AG04450 (cell line): Measurements from ENCODE around the gene SCUBE3. TPM values are rescaled to one million over a fixed set of nuclear protein-coding genes. Genes with fewer than 3 reads are reported as not detected.

Source experiments
- CTCF ChIA-PET: fragments of 300-600, 350-600 bp; formaldehyde crosslinking; extraction: SDS; loops from one replicate; lab custom pipeline; 2022; ENCODE audit warnings: antibody characterized with exemption, inconsistent platforms; lab: Charles Lee
- POLR2A ChIA-PET: fragments of 350-600 bp; formaldehyde crosslinking; extraction: SDS; loops from one replicate; lab custom pipeline; 2021; ENCODE audit warnings: antibody characterized with exemption, inconsistent platforms; lab: Yijun Ruan, JAX
- DNase-seq: peaks from one replicate; pipeline ENCODE4 v3.0.0-alpha.2; 2011; ENCODE audit warnings: low read depth, low spot score
- H3K27ac ChIP-seq: one replicate; pipeline ENCODE4 v1.5.1; 2012; ENCODE audit warnings: low read depth, low read length, control low read depth
- H3K27me3 ChIP-seq: one replicate; pipeline ENCODE4 v1.6.0; 2012; ENCODE audit warnings: low read length; ENCODE audit not compliant: control insufficient read depth, insufficient read depth
- H3K4me3 ChIP-seq: 2 replicates; pipeline ENCODE4 v1.5.1; 2011; ENCODE audit warnings: mild to moderate bottlenecking, low read depth, low read length, control low read depth
- H3K9me3 ChIP-seq: 2 replicates; pipeline ENCODE4 v1.5.1; 2012; ENCODE audit warnings: low read length; ENCODE audit not compliant: control insufficient read depth, insufficient read depth
- CTCF ChIP-seq: IDR thresholded peaks from 2 replicates; pipeline ENCODE4 v1.5.1; 2011; ENCODE audit warnings: low read depth, low read length, control low read depth, inconsistent platforms
- polyA plus RNA-seq: library from polyadenylated mRNA; depleted of rRNA; stranded (reverse); fragments of >200 nt; gene quantifications from 2 replicates; pipeline ENCODE4 v1.2.3, GENCODE V29; 2011

The SCUBE3 gene
- polyA plus RNA-seq, 1 experiment = 6.7 TPM

GRCh38 chr6:35240838-35241801, 27.4 kb downstream of the SCUBE3 start:
- TF ChIP-seq CTCF = peak; percentile 97
- CTCF ChIA-PET = interaction anchor here (0.6 to 4.3 kb wide), 53 partner anchors 9 to 403 kb away, joined by 3 to 62 read pairs (median 4); partner anchors contain the start of gene ZNF76
- Histone ChIP-seq H3K9me3 (no peaks in the 10 kb centered on the region; the same call in 1 of the 2 replicates), H3K4me3 (no peak overlapping the region), H3K27ac (no peak overlapping the region), H3K27me3 (no peaks in the 10 kb centered on the region)
- no peak for DNase-seq
- POLR2A ChIA-PET = no interaction called here

DNA sequence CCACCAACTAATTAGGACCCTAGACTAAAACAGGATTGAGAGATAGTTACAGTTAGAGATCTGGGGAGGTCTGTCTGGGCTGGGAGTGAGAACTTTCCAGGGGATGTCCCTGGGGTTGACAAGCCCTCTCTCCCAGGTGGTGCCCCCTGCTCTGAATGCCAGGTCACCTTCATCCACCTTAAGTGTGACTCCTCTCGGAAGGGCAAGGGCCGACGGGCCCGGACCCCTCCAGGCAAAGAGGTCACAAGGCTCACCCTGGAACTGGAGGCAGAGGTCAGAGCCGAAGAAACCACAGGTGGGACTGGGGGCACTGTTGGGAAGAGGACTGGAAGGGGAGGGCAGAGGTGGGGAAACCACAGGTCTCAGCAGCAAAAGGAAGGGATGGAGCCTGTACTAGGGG, 28.7 kb downstream of the SCUBE3 start:
- no peak for TF ChIP-seq CTCF
- Histone ChIP-seq H3K9me3 (no peaks in the 10 kb centered on the region), H3K27ac (no peak overlapping the region), H3K27me3 (no peaks in the 10 kb centered on the region), H3K4me3 (no peak overlapping the region)
- DNase-seq = no peak
- CTCF ChIA-PET = interaction anchor here (1.6 to 4.3 kb wide), 6 partner anchors 12 to 255 kb away, joined by 13 to 62 read pairs (median 47); partner anchors contain the start of gene ZNF76
- POLR2A ChIA-PET = no interaction called here

DNA sequence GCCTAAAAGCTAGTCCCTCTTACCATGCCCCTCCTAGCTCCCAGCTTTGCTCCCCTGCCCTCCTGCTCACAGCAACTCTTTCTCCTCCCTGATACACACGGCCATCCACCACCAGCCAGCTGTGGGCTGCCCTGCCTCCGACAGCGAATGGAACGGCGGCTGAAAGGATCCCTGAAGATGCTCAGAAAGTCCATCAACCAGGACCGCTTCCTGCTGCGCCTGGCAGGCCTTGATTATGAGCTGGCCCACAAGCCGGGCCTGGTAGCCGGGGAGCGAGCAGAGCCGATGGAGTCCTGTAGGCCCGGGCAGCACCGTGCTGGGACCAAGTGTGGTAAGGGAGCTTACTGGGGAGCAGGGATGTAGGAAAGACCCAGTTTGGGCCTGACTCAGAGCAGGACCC, 29.1 kb downstream of the SCUBE3 start:
- Histone ChIP-seq H3K9me3 (no peaks in the 10 kb centered on the region), H3K4me3 (no peak overlapping the region), H3K27ac (no peak overlapping the region), H3K27me3 (no peaks in the 10 kb centered on the region)
- TF ChIP-seq CTCF = no peak
- ChIA-PET CTCF (interaction anchor here (1.6 to 4.3 kb wide), 3 partner anchors 12 to 103 kb away, joined by 13 to 50 read pairs (median 48); partner anchors contain the start of gene ZNF76), POLR2A (no interaction called here)
- DNase-seq = no peak

GRCh38 chr6:35243386-35243958, 29.7 kb downstream of the SCUBE3 start:
- H3K27ac ChIP-seq = no peak overlapping the region
- no peak overlapping the region for H3K4me3 ChIP-seq
- POLR2A ChIA-PET = no interaction called here
- no peaks in the 10 kb centered on the region for H3K9me3 ChIP-seq
- no peaks in the 10 kb centered on the region for H3K27me3 ChIP-seq
- no peak for DNase-seq
- CTCF ChIA-PET = interaction anchor here (3.8 to 4.3 kb wide), 2 partner anchors 13 to 14 kb away, joined by 48 to 50 read pairs; partner anchors contain the start of gene ZNF76
- TF ChIP-seq CTCF = no peak
